Measurements from ENCODE around the gene AK1.
A peak's percentile ranks its signal among the peaks of the same experiment; 100 is the strongest.

AK1 gene

DNA sequence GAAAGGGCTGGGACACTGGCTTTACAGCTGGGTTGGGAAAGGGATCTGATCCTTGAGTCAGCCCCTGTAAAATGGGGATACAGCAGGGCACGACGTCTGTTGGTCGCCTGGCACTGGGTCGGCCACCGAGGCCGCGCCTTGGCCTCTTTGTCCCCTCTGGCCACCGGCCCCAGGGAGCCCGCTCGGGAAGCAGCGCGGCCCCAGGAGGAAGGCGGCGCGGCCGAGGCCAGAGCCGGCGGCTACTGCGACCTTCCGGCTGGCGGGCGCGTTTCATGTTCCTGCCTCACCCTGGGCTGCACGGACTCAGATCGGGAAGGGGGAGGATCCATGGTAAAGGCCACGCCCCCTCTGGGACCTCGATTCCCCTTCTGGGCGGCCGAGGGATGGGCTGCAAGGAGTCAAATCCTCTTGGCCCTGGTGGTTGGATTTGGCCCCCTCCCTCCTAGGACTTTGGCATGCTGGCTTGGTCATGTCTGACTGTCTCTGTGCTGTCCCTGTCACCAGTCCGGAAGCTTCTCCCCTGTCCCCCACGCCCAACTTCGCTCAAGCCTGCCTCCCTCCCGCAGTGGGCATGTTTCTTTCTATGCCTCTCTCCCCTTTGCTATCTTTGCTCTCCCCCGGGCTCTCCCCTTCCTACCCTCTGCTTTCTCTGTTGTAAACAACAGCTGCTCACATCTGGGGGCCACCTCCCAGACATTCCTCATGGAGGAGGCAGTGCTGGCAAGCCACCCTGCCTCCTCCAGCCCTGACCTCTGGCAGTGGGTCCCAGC is 49.0 kb downstream of the AK1 start:
- H3K4me3 ChIP-seq (ENCODE audit: low read depth, low read length), result peak overlapping the region; percentile 43
- peak; percentile 70 for DNase-seq (ENCODE audit: low read depth)
- TF ChIP-seq CTCF (conservative IDR thresholded peaks at IDR 0.05; ENCODE audit: low read depth, low read length), result no peak

- no peak for TF ChIP-seq CTCF (conservative IDR thresholded peaks at IDR 0.05; ENCODE audit: low read depth, low read length)
- no peak overlapping the region for H3K4me3 ChIP-seq (ENCODE audit: low read depth, low read length)
- DNase-seq (ENCODE audit: low read depth), result no peak
Measured at GRCh38 chr9:127826253-127826913, 51.1 kb downstream of the AK1 start.

DNA sequence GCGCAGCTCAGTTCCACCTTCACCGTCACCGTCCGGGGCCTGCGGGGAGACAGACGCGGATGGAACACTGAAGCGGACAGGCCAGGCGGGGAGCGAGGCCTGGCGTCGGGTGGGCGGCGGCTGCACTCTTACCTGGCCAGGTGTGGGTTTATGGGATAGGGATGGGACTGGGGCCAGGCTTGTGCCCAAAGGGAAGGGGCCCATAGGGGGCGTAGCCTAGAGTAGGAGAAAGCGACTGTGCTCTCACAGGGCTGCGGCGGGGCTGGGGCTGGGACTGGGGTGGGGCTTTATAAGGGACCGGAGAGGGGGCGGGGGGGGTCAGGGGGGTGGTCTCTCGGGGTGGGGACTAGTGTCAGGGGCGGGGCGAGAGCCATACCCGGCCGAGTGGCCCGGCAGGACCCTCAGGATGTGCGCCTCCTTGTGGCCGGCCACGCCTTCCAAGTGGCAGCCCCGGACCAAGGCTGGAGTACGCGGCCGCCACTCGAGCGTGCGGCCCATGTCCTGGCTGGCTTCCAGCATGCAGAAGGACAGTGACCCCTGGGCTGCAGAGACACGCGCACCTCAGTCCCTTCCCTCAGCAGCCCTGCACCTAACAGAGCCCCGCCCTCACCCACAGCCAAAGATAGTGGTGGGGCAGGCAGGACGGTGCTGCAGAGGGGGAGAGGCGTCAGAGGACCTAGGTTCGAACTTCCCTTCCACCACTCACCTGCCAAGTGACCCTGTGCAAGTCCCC is 52.0 kb downstream of the AK1 start:
- TF ChIP-seq CTCF (conservative IDR thresholded peaks at IDR 0.05; ENCODE audit: low read depth, low read length), result peak; percentile 36
- H3K4me3 ChIP-seq (ENCODE audit: low read depth, low read length), result no peak overlapping the region
- no peak for DNase-seq (ENCODE audit: low read depth)

DNA sequence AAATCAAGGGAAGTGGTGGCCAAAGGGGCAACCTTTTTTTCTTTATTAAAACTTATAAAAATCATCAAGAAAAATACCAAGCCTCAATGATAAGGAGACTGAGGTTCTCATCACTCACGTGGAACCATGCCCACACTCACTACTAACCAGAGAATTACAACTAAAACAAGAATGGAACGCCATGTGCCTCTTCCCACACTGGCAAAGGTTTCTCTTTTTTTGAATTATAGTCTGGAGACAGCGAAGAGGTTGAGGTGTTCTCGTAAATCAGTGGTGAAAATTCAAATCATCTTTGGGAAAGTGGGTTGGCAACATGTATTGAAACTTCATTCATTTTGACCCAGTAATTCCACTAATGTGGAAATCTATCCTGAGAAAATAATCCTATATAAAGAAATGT is 55.4 kb downstream of the AK1 start:
- no peak overlapping the region for H3K4me3 ChIP-seq (ENCODE audit: low read depth, low read length)
- TF ChIP-seq CTCF (conservative IDR thresholded peaks at IDR 0.05; ENCODE audit: low read depth, low read length), result no peak
- DNase-seq (ENCODE audit: low read depth), result no peak

GRCh38 chr9:127818574-127818973 is 58.9 kb downstream of the AK1 start:
- DNase-seq (ENCODE audit: low read depth), result no peak
- TF ChIP-seq CTCF (conservative IDR thresholded peaks at IDR 0.05; ENCODE audit: low read depth, low read length), result no peak
- no peak overlapping the region for H3K4me3 ChIP-seq (ENCODE audit: low read depth, low read length)

- no peak for TF ChIP-seq CTCF (conservative IDR thresholded peaks at IDR 0.05; ENCODE audit: low read depth, low read length)
- DNase-seq (ENCODE audit: low read depth), result no peak
- no peak overlapping the region for H3K4me3 ChIP-seq (ENCODE audit: low read depth, low read length)
Measured at GRCh38 chr9:127817881-127818434, 59.5 kb downstream of the AK1 start.
